Erythroblast (primary cell): ENCODE results near the gene BAIAP2L1.
A peak's percentile ranks its signal among the peaks of the same experiment; 100 is the strongest.

Source experiments
- DNase-seq, 2 experiments: peaks; one replicate each; lab custom pipeline; 2025; lab: John Stamatoyannopoulos, UW
- GATA1 ChIP-seq: IDR thresholded peaks from 2 replicates; pipeline ENCODE4 v1.6.1; 2011; ENCODE audit warnings: low read depth, mild to moderate bottlenecking, control low read depth, low read length, moderate library complexity
- POLR2A ChIP-seq: IDR thresholded peaks from 2 replicates; pipeline ENCODE4 v1.6.1; 2011; ENCODE audit warnings: mild to moderate bottlenecking, low read length

BAIAP2L1 gene

DNA sequence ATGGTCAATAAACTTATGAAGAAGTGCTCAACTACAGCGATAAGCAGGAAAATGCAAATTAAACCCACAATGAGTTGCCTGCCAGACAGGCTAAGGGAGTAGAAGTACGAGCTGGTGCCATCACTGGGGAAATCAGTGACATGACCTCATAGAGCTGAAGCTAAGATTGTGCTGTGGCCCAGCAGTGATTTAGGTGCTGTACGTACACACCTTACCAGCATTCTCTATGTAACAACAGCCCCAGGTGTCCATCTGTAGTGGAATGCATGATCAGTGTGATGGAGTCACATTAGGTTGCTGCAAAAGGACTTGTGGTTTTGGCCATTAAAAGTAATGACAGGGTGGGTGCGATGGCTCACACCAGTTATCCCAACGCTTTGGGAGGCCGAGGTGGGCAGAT lies 143.2 kb downstream of the BAIAP2L1 start:
- TF ChIP-seq POLR2A (no peak), GATA1 (no peak)
- no peak for DNase-seq

DNA sequence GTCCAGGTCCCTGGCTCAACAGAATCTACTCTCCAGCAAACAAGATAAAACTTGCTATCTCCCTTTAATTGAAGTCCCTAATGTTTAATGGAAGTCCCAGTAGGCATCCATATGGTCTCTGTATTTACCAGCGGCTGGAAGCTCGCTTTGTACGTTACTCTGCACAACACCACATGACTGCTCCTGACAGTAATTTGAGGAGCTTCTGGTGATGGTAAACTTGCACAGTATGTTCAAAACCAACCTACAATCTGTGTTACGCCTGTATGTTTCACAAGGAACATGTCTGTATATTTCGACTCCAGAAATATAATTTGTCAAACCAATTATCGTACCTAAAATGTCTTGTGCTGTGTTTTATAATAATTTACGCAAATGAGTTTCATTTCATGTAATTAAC lies 144.5 kb downstream of the BAIAP2L1 start:
- no peak for TF ChIP-seq GATA1
- no peak for TF ChIP-seq POLR2A
- DNase-seq, result no peak

DNA sequence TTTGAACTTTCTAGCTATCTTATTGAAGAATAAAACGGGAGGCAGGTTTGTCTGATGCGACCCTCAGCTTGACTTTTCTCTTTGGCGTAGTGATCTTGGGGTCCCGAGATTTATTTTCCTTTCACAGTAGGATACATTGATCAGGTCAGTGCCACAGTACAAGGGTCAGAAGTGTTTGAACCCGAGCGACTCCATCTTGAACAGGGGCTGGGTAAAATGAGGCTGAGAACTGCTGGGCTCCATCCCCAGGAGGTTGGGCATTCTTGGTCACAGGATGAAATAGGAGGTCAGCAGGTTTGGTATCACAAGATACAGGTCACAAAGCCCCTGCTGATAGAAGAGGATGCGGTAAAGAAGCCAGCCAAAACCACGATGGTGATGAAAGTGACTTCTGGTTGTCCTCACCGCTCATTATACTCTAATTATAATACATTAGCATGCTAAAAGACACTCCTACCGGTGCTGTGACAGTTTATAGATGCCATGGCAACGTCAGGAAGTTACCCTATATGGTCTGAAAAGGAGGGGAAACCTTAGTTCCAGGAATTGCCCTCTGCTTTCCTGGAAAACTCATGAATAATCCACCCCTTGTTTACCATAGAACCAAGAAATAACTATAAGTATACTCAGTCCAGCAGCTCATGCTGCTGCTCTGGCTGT lies 145.8 kb downstream of the BAIAP2L1 start:
- no peak for TF ChIP-seq POLR2A
- peak; percentile 51 to 58 for DNase-seq

DNA sequence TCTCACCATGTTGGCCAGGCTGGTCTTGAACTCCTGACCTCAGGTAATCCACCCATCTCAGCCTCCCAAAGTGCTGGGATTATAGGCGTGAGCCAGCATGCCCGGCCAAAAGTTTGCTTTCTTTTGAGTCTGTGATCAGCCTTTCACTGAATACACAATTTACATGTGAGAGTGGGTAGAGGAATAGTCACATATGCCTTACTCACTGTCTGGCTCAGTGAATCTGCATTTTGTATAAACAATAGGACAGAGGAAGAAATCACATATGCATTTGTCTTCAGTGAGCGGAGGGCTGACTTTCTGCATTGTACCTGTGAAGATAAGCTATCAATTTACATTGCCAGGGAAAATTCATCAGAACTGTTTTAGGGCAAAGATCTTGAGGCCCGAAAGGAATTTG lies 146.4 kb downstream of the BAIAP2L1 start:
- TF ChIP-seq GATA1, result no peak
- TF ChIP-seq POLR2A, result no peak
- DNase-seq, result no peak

DNA sequence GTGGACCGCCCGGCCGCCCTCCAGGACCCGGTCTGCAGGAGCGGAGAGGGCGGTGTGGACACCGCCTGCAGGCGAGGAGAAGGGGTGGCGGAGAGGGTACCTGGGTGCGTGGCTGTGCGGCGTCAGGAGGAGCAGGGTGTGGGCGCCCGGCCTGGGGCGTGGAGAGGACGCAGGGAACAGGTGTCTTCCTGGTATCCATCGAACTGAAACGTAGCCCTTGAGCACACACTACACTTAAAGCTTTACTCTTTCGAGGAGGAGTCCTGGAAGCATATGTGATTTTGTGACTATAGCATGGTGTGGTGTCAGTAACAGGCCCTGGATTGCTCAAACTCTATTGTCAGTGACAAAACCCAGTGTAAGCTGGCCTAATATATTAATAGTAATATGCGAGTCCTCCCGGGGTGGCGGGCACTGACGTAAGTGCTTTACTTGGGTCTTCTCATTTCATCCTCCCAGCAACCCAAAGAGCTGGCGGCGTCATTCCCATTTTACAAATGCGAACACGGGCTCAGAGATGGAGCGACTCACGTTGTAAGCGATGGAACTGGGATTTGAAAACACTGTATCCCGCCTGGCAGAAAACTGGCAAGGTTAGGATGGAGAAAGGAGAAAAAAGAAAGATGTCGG lies 148.3 kb downstream of the BAIAP2L1 start:
- no peak for DNase-seq
- TF ChIP-seq GATA1, result no peak
- TF ChIP-seq POLR2A, result no peak

DNA sequence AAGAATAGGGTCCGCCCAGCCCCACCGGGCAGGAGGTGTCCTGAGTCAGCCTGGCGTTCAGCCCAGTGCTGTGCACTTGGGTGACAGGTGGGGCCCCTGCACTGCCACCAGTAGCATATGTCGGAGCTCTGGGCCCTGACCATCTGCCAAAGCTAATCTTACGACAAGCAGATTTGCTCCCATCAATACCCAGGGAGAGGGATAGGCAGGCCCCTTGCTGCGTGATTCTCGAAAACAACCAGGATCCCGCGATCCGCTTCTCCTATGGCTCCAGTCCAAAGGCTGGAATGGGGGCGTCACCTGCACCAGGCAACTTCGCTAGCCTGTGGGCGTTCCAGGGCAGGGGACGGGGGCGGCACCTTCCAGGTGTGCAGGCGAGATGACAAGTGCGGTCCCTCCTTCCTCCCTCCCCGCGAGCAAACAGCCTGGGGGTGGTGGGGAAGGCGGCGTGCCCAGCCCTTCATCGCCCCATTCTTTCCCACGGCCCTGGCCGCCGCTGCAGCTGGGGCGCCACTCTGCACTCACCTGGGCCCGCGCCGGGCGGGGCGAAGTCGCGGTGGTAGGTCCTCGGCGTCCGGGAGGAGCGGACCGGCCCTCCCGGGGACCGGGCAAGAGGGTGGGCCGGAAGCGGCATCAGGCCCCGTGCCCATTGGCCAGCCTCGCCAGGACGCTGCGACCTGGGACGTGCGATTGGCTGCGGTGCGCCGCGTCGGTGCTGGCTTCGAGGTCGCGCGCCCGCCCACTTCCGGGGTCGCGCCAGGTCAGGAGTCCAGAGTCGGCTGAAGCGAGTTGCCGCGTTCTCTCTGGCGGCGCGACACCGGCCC lies 149.1 kb downstream of the BAIAP2L1 start, which contains the start of gene TECPR1:
Gene TECPR1, minus strand, starts transcription at position 632 of the 824 bp plus-strand sequence. CDS start 6,086 bp downstream, outside the sequence.
- DNase-seq, result peak; percentile 95 to 97
- TF ChIP-seq GATA1 (no peak), POLR2A (peak; percentile 60)

DNA sequence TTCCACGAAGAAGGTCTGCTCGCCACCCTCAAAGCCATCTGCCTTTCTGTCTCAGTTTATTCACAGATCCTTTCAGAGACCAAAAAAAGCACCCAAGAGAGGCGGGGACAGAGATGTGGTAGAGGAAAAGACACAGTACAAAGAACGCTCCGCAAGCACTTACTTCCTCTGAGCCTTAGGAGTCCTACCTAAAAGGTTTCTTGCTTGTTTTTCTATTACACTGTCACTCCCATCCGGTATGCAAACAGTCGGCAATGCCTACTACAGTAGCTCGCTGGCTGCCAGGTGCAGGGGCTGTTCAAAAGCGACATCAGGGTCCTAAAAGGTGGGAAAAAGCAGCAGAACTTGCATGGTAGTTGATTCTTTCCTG lies 149.7 kb downstream of the BAIAP2L1 start:
- TF ChIP-seq GATA1 (no peak), POLR2A (no peak)
- DNase-seq, result no peak

DNA sequence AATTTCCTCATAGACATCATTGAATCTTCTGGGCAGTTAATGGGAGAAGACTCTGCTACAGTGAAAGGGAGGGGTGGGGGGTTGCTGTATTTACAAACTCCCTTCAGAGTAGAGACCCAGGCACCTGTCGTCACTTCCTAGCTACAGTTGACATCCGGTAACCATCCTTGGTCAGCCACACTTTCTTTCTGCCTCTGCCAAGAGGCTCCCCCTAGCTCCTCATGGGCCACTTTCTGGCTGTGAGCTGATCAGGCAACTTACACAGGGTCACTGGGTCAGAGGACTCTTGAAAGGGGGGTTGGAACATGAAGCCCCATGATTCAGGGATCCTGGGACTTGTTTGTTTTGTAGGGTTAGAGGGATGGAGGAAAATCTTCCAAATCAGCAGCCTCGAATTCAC lies 150.1 kb downstream of the BAIAP2L1 start:
- peak; percentile 16 to 34 for DNase-seq
- TF ChIP-seq GATA1, result no peak
- no peak for TF ChIP-seq POLR2A

DNA sequence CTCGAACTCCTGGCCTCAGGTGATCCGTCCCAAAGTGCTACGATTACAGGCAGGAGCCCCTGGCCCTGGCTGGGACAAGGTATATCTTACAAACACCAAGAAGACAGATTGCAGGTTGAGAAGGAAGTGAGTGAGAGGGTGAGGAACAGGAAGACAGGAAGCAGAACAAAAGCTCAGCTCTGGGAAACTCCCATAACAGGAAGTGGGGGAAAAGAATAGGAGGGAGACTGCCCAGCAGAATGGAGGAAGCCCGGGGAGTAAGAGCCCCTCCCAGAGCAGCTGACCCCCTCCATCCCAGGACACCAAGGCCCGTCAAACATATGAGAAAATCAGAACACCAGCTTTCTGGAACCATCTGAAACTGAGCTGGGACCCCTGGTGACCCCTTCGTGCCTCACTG lies 151.8 kb downstream of the BAIAP2L1 start:
- no peak for DNase-seq
- TF ChIP-seq POLR2A, result no peak
- no peak for TF ChIP-seq GATA1

DNA sequence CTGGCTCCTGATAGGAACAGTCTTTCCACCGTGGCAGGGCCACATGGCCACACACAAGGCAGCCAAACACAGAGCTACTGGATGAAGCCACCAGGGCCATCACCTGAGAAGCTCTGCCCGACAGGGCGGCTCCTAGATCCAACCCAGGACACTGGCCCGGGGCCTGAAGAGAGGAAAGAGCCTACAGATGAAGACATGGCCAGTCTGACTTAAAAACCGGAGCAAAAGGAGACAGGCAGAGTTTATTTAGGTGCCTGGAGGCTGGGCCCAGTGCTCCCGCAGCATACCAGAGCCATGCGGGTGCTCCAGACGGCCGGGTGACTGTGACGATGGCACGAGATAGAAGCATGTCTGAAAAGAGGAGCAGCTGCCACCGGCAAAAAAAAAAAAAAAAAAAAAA lies 152.7 kb downstream of the BAIAP2L1 start:
- no peak for DNase-seq
- TF ChIP-seq GATA1 (no peak), POLR2A (no peak)

DNA sequence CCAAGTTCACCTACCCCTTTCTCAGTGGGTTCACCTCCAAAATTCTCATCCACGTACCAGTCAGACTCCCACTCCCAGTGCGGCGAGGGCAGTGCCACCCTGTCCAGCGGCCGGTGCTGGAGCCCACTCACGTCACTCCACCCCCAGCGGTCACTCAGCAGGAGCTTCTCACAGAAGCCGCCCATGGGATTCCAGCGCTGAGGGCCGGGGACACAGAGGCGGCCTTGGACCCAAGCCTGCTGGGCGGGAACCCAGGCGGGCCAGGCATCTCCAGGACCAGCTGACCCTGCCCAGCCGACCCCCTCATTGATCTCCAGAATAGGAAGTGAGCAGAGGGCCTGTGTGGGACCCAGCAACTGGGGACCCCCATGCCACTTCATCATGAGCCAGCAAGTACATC lies 156.0 kb downstream of the BAIAP2L1 start:
- no peak for DNase-seq
- TF ChIP-seq POLR2A (no peak), GATA1 (no peak)

DNA sequence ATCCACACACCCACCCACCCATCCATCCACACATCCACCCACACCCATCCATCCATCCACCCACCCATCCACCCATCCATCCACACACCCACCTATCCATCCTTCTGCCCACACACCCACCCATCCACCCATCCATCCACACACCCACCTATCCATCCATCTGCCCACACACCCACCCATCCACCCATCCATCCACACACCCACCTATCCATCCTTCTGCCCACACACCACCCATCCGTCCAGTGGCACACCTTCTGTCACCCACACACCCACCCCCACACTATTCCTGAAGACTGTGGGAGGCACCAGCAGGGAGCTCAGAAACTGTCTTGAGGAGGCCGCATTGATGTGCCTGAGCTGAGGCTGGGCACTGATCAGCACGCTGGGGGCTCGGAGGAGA lies 158.0 kb downstream of the BAIAP2L1 start:
- DNase-seq, result no peak
- TF ChIP-seq POLR2A (no peak), GATA1 (no peak)

DNA sequence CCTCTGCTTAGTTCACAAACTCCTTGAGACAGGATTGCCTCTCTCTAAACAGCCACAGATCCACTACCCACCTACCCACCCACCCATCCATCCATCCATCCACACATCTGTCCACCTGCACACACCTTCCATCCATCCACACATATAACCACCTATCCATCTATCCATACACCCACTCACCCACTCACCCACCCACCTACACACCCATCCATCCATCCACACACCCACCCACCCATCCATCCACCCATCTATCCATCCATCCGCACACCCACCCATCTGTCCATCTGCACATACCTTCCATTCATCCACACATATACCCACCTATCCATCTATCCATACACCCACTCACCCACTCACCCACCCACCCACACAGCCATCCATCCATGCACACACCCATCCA lies 158.5 kb downstream of the BAIAP2L1 start:
- TF ChIP-seq GATA1 (no peak), POLR2A (no peak)
- DNase-seq, result no peak

DNA sequence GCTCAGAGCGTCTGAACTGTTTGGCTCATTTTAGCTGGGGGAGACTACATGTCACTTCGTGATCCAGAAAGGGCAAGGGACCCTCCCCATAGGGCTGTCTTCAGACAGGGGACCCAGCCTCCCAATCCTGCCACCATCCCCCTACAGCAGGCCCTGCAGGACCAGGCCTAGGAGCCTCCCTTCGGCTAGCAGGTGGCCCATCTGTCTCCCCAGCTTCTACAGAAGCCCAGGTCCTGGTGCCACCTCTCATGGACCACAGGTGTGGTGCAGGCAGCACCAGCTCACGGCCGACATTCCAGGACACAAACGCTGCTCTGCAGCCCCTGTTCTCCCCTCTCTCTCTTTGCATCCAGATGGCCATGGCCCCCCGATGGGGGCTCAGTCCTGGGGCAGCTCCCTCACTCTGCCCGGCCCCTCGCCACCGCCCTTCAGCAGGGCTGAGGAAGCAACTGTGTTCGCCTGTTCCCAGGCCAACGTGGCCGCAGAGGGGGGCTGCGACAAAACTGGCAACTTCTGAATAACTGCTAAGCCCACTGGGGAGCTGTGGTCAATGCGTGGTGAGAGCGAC lies 159.1 kb downstream of the BAIAP2L1 start:
- TF ChIP-seq GATA1 (no peak), POLR2A (no peak)
- DNase-seq, result no peak
